PC-9 (cell line): ENCODE results near the gene GNAQ.
"Not testable (repeated sequence)": the region's sequence is repeated elsewhere in the genome, so short reads cannot be mapped to it uniquely, and the experiment has no call there.

ENCODE experiments used
- CTCF ChIP-seq: fragments of 200-600 bp; sonication (generic); conservative IDR thresholded peaks from 2 replicates; pipeline ENCODE4 v1.6.1; 2017; ENCODE audit warnings: mixed run types, antibody characterized with exemption, mild to moderate bottlenecking, moderate library complexity
- EZH2 ChIP-seq: fragments of 200-600 bp; sonication (generic); IDR thresholded peaks from 2 replicates; pipeline ENCODE4 v1.8.0; 2017; ENCODE audit warnings: antibody characterized with exemption, low read depth

DNA sequence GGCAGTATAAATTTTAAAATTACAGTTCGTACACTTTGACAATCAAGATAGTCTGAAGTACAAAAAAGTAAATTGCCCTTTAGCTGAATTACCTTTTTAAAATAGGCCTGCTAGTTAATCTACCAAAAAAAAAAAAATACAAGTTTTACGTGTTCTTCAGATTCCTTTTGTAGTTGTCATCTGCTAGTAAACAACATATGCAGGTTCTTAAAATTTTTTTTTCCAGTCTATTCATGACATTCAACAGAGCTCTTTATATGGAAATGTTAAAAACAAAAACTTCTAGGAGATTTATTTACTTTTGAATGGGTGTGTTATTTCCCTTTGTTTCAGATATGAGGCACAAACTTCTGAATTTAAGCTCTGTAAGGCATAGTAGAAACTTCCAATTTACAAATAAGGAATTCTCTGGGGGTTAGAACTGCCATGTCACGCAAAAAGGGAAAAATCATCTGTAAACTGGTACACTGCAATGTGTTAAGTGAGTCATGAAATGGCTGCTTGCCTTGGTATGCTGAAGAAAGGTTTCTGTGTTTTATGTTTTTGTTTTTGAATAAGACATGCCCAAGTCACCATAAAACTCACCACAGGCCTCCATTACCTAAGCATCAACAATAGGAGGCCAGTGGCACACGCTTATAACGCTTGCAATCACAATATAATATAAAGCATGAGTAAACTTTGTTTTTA is 313.9 kb downstream of the GNAQ start:
- not testable (repeated sequence) for TF ChIP-seq CTCF, EZH2
